ENCODE results near the gene DSEL. TPM values are rescaled to one million over a fixed set of nuclear protein-coding genes. Genes with fewer than 3 reads are reported as not detected.

Gene DSEL
- total RNA-seq, 1 experiment from 2014 or later: 24.9 TPM

DNA sequence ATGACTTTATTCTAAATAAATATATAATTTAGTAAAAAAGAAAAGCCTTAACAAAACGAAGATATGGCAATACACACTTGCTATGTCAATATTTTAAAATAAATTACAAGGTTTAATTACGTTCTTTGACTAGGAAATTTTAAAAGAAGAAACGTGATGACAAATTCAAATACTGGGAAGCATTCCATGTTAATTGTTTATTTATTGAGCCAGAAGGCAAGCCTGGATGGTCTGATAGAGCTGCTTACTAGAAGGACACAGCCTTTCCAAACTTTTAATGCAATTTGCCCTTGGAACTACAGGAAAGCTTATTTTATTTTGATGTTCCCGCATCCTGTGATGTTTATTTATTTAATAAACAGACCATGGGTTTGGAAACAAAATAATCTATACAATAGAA, 33.4 kb upstream of the DSEL start:
- Histone ChIP-seq H3K36me3 (ENCODE audit: insufficient read depth, low read length, poor library complexity, severe bottlenecking) (no peaks in the 10 kb centered on the region), H3K4me1 (ENCODE audit: insufficient read depth, low read length, poor library complexity, severe bottlenecking) (no peaks in the 10 kb centered on the region), H3K9me3 (ENCODE audit: low read depth, low read length, poor library complexity, severe bottlenecking) (no peaks in the 10 kb centered on the region), H3K27ac (ENCODE audit: low read depth, low read length, poor library complexity, severe bottlenecking) (no peak overlapping the region), H3K4me3 (ENCODE audit: low read depth, low read length, poor library complexity, severe bottlenecking) (no peak overlapping the region), H3K27me3 (replicated peaks; ENCODE audit: insufficient read depth, low read depth, low read length, poor library complexity) (no peaks in the 10 kb centered on the region)
- ChIA-PET POLR2A (ENCODE audit: low non-redundant PET) (no interaction called here), CTCF (no interaction called here)
- BruUV-seq (replicated peaks): no TSS peak
- intact Hi-C loops (cut with micrococcal nuclease; ENCODE audit: unreplicated experiment): loop anchor here (5.0 kb wide), 1 partner anchor 47 kb away; no protein-coding TSS in a partner anchor
- TF ChIP-seq EZH2 (IDR thresholded peaks at IDR 0.05; ENCODE audit: borderline replicate concordance, low read depth, low read length, poor library complexity, severe bottlenecking): no peak
- TF ChIP-seq CTCF (conservative IDR thresholded peaks at IDR 0.05; ENCODE audit: low read depth, low read length): no peak
- no peak for DNase-seq (ENCODE audit: low spot score)

DNA sequence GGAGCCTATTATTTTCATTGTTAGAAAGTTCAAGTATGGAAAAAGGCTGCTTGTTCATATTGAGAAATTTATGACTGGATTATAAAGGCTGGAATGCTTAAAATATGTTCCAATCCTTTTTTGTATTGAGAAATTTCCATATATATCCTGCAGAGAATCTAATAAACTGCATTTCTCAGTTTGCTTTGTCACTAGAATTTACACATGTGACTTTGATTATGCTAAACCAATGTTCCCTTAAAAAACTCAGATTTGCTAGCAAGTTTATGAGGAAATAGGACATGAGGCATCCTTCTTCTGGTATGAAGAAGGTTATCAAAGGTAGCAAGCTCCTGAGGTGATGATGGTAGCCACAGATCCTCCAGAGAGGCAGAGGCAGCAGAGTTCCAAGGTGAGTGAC, 29.2 kb upstream of the DSEL start:
- no peak overlapping the region for H3K27ac ChIP-seq (ENCODE audit: low read depth, low read length, poor library complexity, severe bottlenecking)
- BruUV-seq (replicated peaks): no TSS peak
- ChIA-PET POLR2A (ENCODE audit: low non-redundant PET) (no interaction called here), CTCF (no interaction called here)
- H3K4me3 ChIP-seq (ENCODE audit: low read depth, low read length, poor library complexity, severe bottlenecking): no peak overlapping the region
- no peaks in the 10 kb centered on the region for H3K36me3 ChIP-seq (ENCODE audit: insufficient read depth, low read length, poor library complexity, severe bottlenecking)
- H3K9me3 ChIP-seq (ENCODE audit: low read depth, low read length, poor library complexity, severe bottlenecking): no peaks in the 10 kb centered on the region
- H3K4me1 ChIP-seq (ENCODE audit: insufficient read depth, low read length, poor library complexity, severe bottlenecking): no peaks in the 10 kb centered on the region
- no peaks in the 10 kb centered on the region for H3K27me3 ChIP-seq (replicated peaks; ENCODE audit: insufficient read depth, low read depth, low read length, poor library complexity)
- intact Hi-C loops (cut with micrococcal nuclease; ENCODE audit: unreplicated experiment): loop anchor here (5.0 kb wide), 1 partner anchor 52 kb away; no protein-coding TSS in a partner anchor
- DNase-seq (ENCODE audit: low spot score): no peak
- TF ChIP-seq CTCF (conservative IDR thresholded peaks at IDR 0.05; ENCODE audit: low read depth, low read length): no peak
- TF ChIP-seq EZH2 (IDR thresholded peaks at IDR 0.05; ENCODE audit: borderline replicate concordance, low read depth, low read length, poor library complexity, severe bottlenecking): no peak

GRCh38 chr18:67540559-67540958, 24.0 kb upstream of the DSEL start:
- ChIA-PET CTCF (no interaction called here), POLR2A (ENCODE audit: low non-redundant PET) (no interaction called here)
- Histone ChIP-seq H3K27ac (ENCODE audit: low read depth, low read length, poor library complexity, severe bottlenecking) (no peak overlapping the region), H3K9me3 (ENCODE audit: low read depth, low read length, poor library complexity, severe bottlenecking) (no peaks in the 10 kb centered on the region), H3K4me1 (ENCODE audit: insufficient read depth, low read length, poor library complexity, severe bottlenecking) (peaks cover 1% of the 10 kb centered on the region), H3K27me3 (replicated peaks; ENCODE audit: insufficient read depth, low read depth, low read length, poor library complexity) (no peaks in the 10 kb centered on the region), H3K36me3 (ENCODE audit: insufficient read depth, low read length, poor library complexity, severe bottlenecking) (no peaks in the 10 kb centered on the region), H3K4me3 (ENCODE audit: low read depth, low read length, poor library complexity, severe bottlenecking) (no peak overlapping the region)
- intact Hi-C loops (cut with micrococcal nuclease; ENCODE audit: unreplicated experiment): no loop called here
- no TSS peak for BruUV-seq (replicated peaks)
- no peak for DNase-seq (ENCODE audit: low spot score)
- TF ChIP-seq EZH2 (IDR thresholded peaks at IDR 0.05; ENCODE audit: borderline replicate concordance, low read depth, low read length, poor library complexity, severe bottlenecking): no peak
- no peak for TF ChIP-seq CTCF (conservative IDR thresholded peaks at IDR 0.05; ENCODE audit: low read depth, low read length)

Data from A673 (cell line).